GM18526 (cell line): ENCODE data around the gene KRTAP9-6.

Source experiments
- POLR2A ChIP-seq: IDR thresholded peaks from 3 replicates; pipeline ENCODE4 v1.6.1; 2011; ENCODE audit not compliant: insufficient read length; ENCODE audit errors: extremely low read depth

The KRTAP9-6 gene

DNA sequence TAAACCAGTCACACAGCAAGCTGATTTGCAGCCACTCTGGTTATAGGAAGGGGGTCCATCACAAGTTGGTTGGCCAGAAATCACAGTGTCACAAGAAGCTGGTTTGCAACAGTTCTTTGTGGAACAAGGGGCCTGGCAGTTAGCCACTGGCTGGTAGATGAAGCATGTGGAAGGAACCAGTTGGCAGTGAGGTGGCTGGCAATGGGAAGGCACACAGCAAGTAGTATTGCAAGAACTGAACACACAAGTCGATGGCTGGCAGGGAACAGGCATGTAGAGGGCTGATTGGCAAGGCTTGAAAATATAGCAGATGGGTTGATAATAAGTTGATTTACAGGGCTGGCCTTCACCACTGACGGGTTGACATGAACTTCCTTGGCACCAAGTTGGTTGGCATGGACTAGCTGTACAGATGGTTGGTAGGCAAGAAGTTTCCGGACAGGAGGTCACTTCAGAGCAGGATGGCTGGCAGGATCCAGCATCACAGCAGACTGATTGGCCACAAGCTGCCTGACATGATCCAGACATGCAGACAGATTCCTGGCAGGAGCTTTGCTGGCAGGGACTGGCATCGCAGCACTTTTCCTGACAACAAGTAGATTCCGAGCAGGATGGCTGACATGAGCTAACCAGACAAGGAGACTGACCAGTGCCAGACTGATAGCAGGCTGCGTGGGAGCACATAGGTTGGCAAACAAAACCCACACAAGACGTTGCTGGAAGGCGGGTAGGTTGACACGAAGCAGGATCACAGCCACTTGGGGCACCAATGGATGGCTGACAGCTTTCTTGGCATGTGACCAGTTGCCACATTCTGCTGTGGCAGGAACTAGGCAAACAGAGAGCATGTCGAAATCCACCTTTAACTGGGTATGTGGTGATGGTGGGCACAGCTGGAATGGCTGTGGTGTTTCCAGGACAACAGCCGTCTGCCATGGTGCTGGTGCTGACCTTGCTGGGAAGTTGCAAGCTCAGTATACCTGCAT is 37.0 kb downstream of the KRTAP9-6 start, which contains the start of gene KRTAP29-1:
KRTAP29-1 (minus strand) TSS at position 936 of the 986 bp plus-strand sequence; CDS start at position 936, 0 bp downstream.
- no peak for TF ChIP-seq POLR2A

DNA sequence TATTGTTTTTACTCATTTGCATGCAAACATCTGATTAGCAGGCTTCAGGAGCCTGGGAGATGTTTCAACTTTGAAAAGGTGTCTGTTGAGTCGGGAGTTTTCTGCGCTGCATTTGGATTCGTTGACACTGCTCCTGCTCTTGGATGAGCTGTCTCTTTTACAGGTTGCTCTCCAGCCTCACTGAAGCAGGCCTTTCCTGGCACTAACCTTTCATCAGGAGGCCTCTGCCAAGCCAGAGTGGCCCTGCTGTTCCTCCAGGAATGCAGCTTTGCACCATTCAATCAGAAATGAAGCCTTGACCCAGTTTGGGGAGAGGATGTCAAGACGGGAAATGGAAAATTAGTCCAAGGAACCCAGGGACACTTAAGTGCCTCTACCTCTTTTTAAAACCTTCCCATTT is 37.8 kb downstream of the KRTAP9-6 start:
- TF ChIP-seq POLR2A: no peak

DNA sequence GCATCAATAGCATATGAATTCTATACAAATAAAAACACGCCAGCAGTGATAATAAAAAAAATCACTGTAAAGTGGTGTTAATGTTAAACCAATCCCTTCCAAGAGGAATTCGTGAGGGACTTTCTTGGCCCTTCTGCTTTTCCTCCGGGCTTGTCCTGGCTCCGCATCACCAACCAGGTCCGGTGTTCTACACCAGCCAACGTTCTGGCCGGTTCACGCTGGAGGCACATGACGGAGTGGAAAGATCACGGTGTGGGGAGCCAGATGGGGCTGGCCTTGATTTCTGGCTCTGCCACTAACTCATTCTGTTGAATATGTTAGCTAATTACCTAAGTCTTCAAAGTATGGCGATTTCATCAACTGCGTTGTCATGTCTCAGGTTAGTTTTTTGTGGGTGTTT is 38.9 kb downstream of the KRTAP9-6 start:
- no peak for TF ChIP-seq POLR2A

DNA sequence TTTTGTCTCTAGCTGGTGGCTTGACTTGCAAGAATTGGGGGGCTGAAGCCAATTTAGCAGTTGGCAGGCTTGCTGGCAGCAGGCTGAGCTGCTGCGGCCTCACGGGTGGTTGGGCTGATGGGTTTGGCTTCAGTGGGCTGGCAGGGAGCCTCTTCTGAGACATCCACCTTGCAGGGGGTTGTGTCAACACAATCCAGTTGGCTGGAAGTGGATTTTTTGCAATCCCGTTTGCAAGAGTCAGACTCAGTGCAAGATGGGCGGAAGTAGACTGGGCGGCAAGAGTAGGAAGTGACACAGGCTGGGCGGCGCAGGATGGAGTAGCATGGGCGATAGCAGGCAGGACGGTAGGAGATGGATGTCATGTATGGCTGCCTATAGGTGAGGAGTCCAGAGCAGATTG is 42.5 kb downstream of the KRTAP9-6 start:
- no peak for TF ChIP-seq POLR2A

DNA sequence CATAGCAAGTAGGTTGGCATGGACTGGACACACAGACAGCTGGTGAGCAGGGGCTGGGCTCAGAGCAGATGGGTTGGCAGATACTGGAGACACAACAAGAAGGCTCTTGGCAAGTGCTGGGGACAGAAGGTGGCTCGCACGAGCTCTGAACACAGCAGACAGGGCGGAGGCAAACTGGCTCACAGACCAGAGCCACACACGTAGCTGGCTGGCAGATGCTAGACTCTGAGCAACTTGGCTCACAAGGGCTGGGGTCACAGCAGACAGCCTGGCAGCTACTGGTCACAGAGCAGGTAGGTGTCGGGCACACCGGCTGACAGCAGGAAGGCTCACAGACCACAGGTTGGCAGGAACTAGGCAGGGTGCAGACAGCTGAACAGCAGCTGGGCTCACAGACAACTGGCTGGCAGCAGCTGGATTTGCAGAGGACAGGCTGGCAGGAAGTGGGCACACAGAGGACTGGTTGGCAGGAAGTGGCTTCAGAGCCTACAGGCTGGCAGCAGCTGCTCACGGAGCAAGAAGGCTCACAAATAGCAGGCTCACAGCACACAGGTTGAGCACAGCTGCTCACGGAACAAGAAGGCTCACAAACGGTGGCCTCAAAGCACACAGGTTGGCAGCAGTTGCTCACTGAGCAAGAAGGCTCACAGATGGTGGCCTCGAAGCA is 43.2 kb downstream of the KRTAP9-6 start:
- no peak for TF ChIP-seq POLR2A

DNA sequence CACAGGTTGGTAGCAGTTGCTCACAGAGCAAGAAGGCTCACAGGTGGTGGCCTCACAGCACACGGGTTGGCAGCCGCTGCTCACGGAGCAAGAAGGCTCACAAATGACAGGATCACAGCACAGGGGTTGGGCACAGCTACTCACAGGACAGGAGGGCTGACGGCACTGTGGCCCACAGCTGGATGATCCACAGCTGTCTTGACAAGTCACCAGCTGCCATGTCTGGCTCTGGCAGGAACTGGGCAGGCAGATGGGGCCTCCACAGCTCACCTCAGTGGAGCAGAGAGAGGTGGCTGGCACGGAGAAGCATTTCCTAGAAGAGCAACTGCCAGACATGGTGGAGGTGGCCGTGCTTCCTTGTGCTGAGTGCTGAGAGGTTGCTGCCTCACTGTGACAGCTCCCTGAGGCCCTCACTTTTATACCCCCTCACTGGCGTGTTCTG is 43.8 kb downstream of the KRTAP9-6 start, which contains the start of gene KRTAP16-1:
KRTAP16-1 (minus strand) TSS at position 392 of the 442 bp plus-strand sequence; CDS start at position 336, 56 bp downstream.
- TF ChIP-seq POLR2A: no peak

DNA sequence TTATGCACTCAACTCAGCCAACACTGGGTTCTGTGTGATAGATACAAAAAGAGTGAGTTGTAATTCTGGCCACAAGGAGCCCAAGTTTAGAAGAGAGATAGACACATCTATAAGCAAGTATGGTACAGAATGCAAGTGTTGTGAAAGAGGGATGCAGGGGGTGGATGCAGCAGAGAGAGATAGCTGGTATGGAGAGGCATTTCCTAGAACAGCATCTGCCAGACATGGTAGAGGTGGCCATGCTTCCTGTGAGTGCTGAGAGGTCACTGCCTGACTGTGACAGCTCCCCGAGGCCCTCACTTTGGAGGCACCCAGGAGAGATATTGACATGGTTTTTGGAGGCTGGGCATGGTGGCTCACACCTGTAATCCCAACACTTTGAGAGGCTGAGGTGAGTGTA is 45.9 kb downstream of the KRTAP9-6 start:
- TF ChIP-seq POLR2A: no peak

DNA sequence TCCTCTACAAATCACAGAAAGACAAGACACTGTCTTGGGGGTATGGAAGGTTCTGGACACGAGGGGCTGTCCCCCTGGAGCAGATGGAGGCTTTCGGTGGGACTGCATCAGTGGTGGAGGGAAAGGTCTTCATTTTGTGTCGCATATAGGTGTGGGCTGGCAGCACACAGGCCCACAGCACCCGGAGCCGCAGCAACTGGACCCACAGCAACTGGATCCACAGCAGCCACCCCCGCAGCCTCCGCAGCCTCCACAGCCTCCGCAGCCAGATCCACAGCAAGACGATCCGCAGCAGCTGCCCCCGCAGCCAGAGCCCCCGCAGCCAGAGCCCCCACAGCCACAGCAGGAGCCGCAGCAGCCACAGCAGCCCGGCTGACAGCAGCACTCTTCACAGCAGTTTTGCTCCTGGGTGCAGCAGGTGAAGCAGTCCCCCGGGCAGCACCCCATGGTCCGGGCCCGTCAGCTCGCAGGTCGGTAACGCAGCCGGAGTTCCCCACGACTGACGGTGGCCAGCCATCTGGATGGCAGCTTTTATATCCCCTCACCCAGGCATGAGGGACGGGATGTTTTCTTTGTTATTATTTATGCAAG is 50.1 kb downstream of the KRTAP9-6 start, which contains the start of gene KRTAP17-1:
KRTAP17-1 (minus strand) TSS at position 507 of the 591 bp plus-strand sequence; CDS start at position 447, 60 bp downstream.
- no peak for TF ChIP-seq POLR2A
